Measurements from ENCODE around the gene SPTAN1.
A peak's percentile ranks its signal among the peaks of the same experiment; 100 is the strongest.

Gene SPTAN1

DNA sequence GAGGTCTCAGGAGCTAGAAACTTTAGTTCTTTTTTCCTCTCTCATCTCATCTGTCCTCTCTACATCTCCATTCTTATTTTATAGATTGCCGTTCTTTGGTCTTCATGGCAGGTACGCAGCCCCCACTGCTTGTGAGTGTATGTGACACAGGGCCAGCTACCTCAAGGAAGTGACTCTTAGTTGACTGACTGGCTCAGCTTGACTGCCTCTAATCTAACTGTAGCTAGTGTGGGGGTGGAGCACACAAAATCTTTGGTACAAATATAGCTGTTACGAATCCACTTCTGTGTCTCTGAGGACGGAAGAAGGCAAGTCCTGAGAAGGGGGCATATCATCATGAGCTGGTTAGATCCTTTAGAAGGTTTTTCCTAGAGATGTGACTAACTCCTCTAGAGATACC lies 19.8 kb upstream of the SPTAN1 start:
- no peak overlapping the region for H3K4me3 ChIP-seq (ENCODE audit: low read length)
- no peaks in the 10 kb centered on the region for H3K27me3 ChIP-seq (ENCODE audit: control insufficient read depth, insufficient read depth, low read length)
- H3K36me3 ChIP-seq (ENCODE audit: control insufficient read depth, insufficient read depth, low read length): peaks cover 22% of the 10 kb centered on the region
- no peak overlapping the region for H3K9ac ChIP-seq (ENCODE audit: low read length)
- H3K4me1 ChIP-seq (ENCODE audit: control insufficient read depth, insufficient read depth, low read length): no peaks in the 10 kb centered on the region
- H3K27ac ChIP-seq (ENCODE audit: low read depth, low read length): no peak overlapping the region

DNA sequence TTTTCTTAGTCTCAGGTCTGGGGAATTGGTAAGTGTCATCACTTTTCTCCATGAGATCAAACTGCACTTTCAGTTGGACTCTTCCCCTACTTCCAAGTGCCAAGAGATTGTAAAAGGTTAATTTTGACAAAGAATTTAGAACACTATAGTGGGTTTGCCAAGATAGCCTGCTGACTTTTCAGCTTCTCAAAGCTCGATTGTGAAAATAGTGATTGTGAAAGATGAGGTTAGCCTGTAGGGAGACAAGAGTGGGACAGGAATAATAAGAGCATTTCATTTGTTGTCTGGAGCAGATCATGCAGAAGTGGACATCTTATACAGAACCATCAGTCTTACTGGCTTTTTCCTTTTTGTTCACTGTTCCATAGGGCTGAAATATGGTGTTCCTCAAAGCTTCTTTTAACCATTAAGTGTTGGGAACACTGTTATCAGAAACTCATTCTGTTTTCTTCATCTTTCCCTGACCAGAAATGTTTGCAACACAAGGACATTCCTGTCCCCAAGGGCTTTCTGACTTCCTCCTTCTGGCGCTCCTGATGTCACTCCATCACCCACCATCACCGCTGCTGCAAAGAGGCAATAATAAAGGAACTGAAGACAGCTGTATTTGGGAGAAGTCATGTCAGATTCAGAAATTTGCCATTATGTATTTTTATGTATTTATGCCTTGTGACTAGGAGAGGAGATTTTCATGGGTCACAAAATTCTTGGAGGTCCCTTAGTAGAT lies 11.6 kb upstream of the SPTAN1 start:
- no peak overlapping the region for H3K27ac ChIP-seq (ENCODE audit: low read depth, low read length)
- H3K27me3 ChIP-seq (ENCODE audit: control insufficient read depth, insufficient read depth, low read length): no peaks in the 10 kb centered on the region
- no peak overlapping the region for H3K4me3 ChIP-seq (ENCODE audit: low read length)
- H3K4me1 ChIP-seq (ENCODE audit: control insufficient read depth, insufficient read depth, low read length): no peaks in the 10 kb centered on the region
- peaks cover 48% of the 10 kb centered on the region for H3K36me3 ChIP-seq (ENCODE audit: control insufficient read depth, insufficient read depth, low read length)
- no peak overlapping the region for H3K9ac ChIP-seq (ENCODE audit: low read length)

GRCh38 chr9:128546504-128546903 lies 5.9 kb upstream of the SPTAN1 start:
- H3K4me1 ChIP-seq (ENCODE audit: control insufficient read depth, insufficient read depth, low read length): peaks cover 22% of the 10 kb centered on the region
- H3K9ac ChIP-seq (ENCODE audit: low read length): no peak overlapping the region
- H3K4me3 ChIP-seq (ENCODE audit: low read length): no peak overlapping the region
- no peak overlapping the region for H3K27ac ChIP-seq (ENCODE audit: low read depth, low read length)
- no peaks in the 10 kb centered on the region for H3K27me3 ChIP-seq (ENCODE audit: control insufficient read depth, insufficient read depth, low read length)
- H3K36me3 ChIP-seq (ENCODE audit: control insufficient read depth, insufficient read depth, low read length): peaks cover 3% of the 10 kb centered on the region

GRCh38 chr9:128548876-128549275 lies 3.5 kb upstream of the SPTAN1 start:
- peaks cover 27% of the 10 kb centered on the region for H3K4me1 ChIP-seq (ENCODE audit: control insufficient read depth, insufficient read depth, low read length)
- H3K9ac ChIP-seq (ENCODE audit: low read length): no peak overlapping the region
- no peaks in the 10 kb centered on the region for H3K27me3 ChIP-seq (ENCODE audit: control insufficient read depth, insufficient read depth, low read length)
- H3K4me3 ChIP-seq (ENCODE audit: low read length): no peak overlapping the region
- H3K27ac ChIP-seq (ENCODE audit: low read depth, low read length): peak overlapping the region; percentile 93
- H3K36me3 ChIP-seq (ENCODE audit: control insufficient read depth, insufficient read depth, low read length): no peaks in the 10 kb centered on the region

DNA sequence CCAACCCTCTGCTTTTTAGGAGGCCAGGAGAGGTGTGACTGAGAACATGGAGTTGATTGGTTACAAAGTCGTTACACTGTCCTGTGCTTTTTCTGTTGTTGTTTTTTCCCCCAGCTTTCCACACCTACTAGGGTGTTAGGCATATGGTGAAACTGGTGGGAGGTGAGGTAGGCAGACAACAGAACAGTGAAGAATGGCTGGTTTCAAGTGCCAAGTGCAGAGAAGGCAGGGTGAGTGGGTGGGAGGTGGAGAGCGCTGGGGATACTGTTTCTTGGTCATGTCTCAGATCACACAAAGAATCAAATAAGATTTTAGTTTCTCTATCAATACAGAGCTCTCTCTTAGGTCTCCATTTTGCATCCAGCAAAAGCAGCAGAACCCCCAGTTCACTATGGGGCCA lies 2.2 kb upstream of the SPTAN1 start:
- Histone ChIP-seq H3K4me3 (ENCODE audit: low read length) (no peak overlapping the region), H3K27me3 (ENCODE audit: control insufficient read depth, insufficient read depth, low read length) (no peaks in the 10 kb centered on the region), H3K9ac (ENCODE audit: low read length) (no peak overlapping the region), H3K27ac (ENCODE audit: low read depth, low read length) (peak overlapping the region; percentile 93), H3K36me3 (ENCODE audit: control insufficient read depth, insufficient read depth, low read length) (no peaks in the 10 kb centered on the region), H3K4me1 (ENCODE audit: control insufficient read depth, insufficient read depth, low read length) (peaks cover 40% of the 10 kb centered on the region)

DNA sequence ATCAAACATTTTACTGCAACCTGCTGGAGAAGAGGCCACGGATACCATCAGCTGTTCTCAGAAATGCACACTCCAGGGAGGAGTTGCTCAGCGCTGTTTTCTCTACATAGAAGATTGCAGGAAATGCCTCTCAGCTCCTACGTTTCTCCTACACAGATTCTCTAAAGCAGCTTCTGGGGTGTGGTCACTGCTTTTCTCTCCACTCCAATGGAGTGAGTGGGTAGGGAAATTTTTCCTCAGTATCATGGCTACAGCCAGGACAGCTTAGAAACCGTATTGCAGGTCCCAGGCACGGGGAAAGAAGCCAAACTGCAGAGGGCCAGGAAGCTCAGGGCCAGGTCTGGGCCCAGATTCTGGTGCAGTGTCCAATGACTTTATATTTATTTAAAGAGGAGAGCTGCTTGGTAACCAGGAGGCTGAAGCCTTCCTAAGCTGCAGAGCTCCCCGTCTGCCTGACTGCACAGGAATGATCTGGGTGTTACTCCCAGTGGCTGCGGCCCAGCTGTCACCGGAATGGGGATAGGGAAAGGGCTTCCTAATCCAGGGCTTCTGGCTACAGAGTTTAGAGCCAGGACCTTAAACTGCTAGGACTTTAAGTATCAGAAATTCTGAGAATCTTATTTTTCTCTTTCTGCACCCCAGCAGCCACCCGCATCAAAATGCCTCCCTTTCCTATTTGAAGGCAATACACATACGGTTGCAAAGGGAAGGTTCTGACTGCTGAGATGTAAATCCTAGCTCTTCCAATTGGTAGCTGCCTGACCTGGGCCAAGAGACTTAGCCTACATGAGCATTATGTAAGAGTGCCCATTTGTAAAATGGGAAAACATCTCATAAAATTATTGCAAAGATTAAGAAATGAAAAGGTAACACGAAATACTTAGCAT lies 1.4 kb upstream of the SPTAN1 start:
- Histone ChIP-seq H3K4me3 (ENCODE audit: low read length) (peak overlapping the region; percentile 72), H3K27me3 (ENCODE audit: control insufficient read depth, insufficient read depth, low read length) (no peaks in the 10 kb centered on the region), H3K36me3 (ENCODE audit: control insufficient read depth, insufficient read depth, low read length) (no peaks in the 10 kb centered on the region), H3K27ac (ENCODE audit: low read depth, low read length) (peak overlapping the region; percentile 93), H3K4me1 (ENCODE audit: control insufficient read depth, insufficient read depth, low read length) (peaks cover 43% of the 10 kb centered on the region), H3K9ac (ENCODE audit: low read length) (no peak overlapping the region)

GRCh38 chr9:128551657-128552152 lies 682 bp upstream of the SPTAN1 start:
- peaks cover 45% of the 10 kb centered on the region for H3K4me1 ChIP-seq (ENCODE audit: control insufficient read depth, insufficient read depth, low read length)
- no peak overlapping the region for H3K9ac ChIP-seq (ENCODE audit: low read length)
- H3K36me3 ChIP-seq (ENCODE audit: control insufficient read depth, insufficient read depth, low read length): no peaks in the 10 kb centered on the region

DNA sequence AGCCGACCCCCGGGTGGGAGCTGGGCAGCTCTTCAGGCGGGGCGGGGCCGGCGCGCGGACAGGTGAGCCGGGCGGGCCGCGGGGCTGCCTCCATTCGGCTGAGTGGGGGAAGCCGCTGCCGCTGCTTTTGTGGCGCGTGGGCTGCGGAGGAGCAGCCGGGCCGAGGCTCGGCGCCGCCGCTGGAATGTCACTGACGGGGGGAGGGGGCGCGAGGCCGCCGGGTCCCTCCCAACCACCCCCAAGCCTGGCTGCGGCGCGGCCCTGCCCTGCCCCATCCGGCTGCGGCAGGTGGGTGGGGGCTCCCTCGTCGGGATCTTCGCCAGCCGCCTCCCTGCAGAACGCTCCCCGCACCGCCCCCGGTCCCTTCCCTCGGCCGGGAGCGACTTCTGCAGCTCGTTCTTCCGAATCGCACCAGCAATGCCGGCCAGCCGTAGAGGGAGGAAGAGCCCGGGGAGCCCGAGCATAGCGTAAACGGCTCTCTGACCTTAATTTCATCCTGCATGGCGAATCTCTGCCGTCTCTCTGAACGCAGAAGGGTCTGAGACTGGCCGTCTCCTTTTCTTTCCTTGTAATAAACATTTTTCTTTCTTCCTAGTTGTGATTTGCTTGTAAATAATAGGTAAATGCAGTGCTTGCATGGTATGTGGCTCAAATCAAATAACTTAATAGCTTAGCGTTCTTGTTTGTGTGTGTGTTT lies 505 bp downstream of the SPTAN1 start:
- Histone ChIP-seq H3K36me3 (ENCODE audit: control insufficient read depth, insufficient read depth, low read length) (no peaks in the 10 kb centered on the region), H3K4me3 (ENCODE audit: low read length) (peak overlapping the region; percentile 70), H3K27me3 (ENCODE audit: control insufficient read depth, insufficient read depth, low read length) (no peaks in the 10 kb centered on the region), H3K9ac (ENCODE audit: low read length) (peak overlapping the region; percentile 12), H3K27ac (ENCODE audit: low read depth, low read length) (peak overlapping the region; percentile 93), H3K4me1 (ENCODE audit: control insufficient read depth, insufficient read depth, low read length) (peaks cover 45% of the 10 kb centered on the region)

More at GRCh38 chr9:128551657-128552152, 682 bp upstream of the SPTAN1 start:
- Histone ChIP-seq H3K27me3 (ENCODE audit: control insufficient read depth, insufficient read depth, low read length) (no peaks in the 10 kb centered on the region), H3K4me3 (ENCODE audit: low read length) (peak overlapping the region; percentile 72), H3K27ac (ENCODE audit: low read depth, low read length) (peak overlapping the region; percentile 93)

- no peaks in the 10 kb centered on the region for H3K36me3 ChIP-seq (ENCODE audit: control insufficient read depth, insufficient read depth, low read length)
- H3K27ac ChIP-seq (ENCODE audit: low read depth, low read length): peak overlapping the region; percentile 93
- H3K9ac ChIP-seq (ENCODE audit: low read length): no peak overlapping the region
- peaks cover 53% of the 10 kb centered on the region for H3K4me1 ChIP-seq (ENCODE audit: control insufficient read depth, insufficient read depth, low read length)
- H3K27me3 ChIP-seq (ENCODE audit: control insufficient read depth, insufficient read depth, low read length): no peaks in the 10 kb centered on the region
- H3K4me3 ChIP-seq (ENCODE audit: low read length): peak overlapping the region; percentile 70
Measured at GRCh38 chr9:128553728-128554127, 1.3 kb downstream of the SPTAN1 start.

DNA sequence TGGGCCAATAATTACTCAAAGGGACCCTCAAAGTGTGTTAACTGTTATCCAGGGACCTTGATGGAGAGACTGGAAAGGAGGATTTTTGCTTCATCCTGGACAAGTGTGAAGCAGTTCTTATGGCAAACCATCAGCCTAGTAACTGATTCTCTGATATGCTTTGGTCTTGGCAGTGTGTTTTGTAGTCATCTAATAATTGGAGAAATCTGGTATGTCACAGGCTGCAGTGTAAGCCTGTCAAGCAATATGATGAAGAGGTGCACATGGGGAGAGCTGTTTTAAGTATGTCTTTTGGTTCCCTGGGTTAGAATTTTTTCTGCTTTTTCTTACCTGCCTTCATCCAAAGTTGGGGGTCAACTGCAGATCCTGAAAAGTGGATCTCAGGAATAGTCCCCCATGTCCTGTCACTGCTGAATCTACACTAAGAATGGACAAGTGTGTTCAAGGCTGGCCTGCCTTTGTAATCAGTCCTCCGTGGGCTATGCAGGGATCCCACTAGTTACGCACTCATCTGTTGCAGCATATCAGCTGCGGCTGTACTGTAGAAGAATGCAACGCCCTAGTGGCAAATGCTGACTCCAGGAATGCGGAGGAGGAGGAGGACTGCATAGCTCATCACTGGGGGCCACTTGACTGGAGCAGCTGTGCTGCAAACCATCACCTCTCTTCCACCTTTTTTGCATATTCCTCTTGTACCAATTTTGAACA lies 1.9 kb downstream of the SPTAN1 start:
- Histone ChIP-seq H3K27ac (ENCODE audit: low read depth, low read length) (peak overlapping the region; percentile 93), H3K36me3 (ENCODE audit: control insufficient read depth, insufficient read depth, low read length) (no peaks in the 10 kb centered on the region), H3K9ac (ENCODE audit: low read length) (peak overlapping the region; percentile 16), H3K27me3 (ENCODE audit: control insufficient read depth, insufficient read depth, low read length) (no peaks in the 10 kb centered on the region), H3K4me3 (ENCODE audit: low read length) (peak overlapping the region; percentile 70), H3K4me1 (ENCODE audit: control insufficient read depth, insufficient read depth, low read length) (peaks cover 59% of the 10 kb centered on the region)

DNA sequence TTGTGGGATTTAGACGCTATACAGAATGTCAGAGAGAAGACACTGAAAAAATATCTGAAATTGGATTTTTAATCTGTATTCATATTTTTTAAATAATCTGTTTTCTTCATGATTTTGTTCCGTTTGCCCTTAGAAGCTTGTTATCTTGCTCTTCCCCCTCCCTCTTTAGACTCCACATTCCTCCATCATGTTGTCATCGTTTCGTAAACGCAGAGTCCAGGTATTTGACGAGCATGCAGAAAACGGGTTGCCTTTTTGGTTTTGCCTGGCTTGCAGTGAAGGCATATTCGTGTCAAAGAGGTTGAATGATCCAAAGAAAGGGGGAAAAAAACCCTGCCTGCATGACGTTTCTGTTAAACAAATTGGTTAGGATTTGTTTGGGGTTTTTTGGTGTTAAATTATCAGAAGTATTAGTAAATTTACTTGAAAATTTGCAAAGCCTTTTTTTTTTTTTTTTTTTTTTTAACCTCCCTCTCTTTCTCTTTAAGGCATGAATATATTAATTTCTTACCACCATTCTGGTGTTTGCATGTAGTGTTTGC lies 2.9 kb downstream of the SPTAN1 start:
- no peaks in the 10 kb centered on the region for H3K27me3 ChIP-seq (ENCODE audit: control insufficient read depth, insufficient read depth, low read length)
- no peak overlapping the region for H3K4me3 ChIP-seq (ENCODE audit: low read length)
- H3K27ac ChIP-seq (ENCODE audit: low read depth, low read length): no peak overlapping the region
- H3K9ac ChIP-seq (ENCODE audit: low read length): no peak overlapping the region
- peaks cover 50% of the 10 kb centered on the region for H3K4me1 ChIP-seq (ENCODE audit: control insufficient read depth, insufficient read depth, low read length)
- H3K36me3 ChIP-seq (ENCODE audit: control insufficient read depth, insufficient read depth, low read length): no peaks in the 10 kb centered on the region
